HEK293T (cell line): ENCODE measurements around the gene SHANK1.

Source experiments
- BHLHE40 ChIP-seq: fragments of 450-650 bp; IDR thresholded peaks from 2 replicates; pipeline ENCODE4 v1.6.1; 2016; ENCODE audit warnings: mild to moderate bottlenecking, moderate library complexity, borderline replicate concordance
- FOXM1 ChIP-seq: fragments of 450-650 bp; IDR thresholded peaks from 2 replicates; pipeline ENCODE4 v1.6.1; 2017; ENCODE audit warnings: mild to moderate bottlenecking, borderline replicate concordance
- PKNOX1 ChIP-seq: fragments of 450-650 bp; IDR thresholded peaks from 2 replicates; pipeline ENCODE4 v1.6.1; 2016
- SP1 ChIP-seq: fragments of 450-650 bp; IDR thresholded peaks from 2 replicates; pipeline ENCODE4 v1.6.1; 2017
- SUZ12 ChIP-seq: fragments of 450-650 bp; IDR thresholded peaks from 2 replicates; pipeline ENCODE4 v1.6.1; 2016; ENCODE audit warnings: mild to moderate bottlenecking
- TARDBP ChIP-seq: fragments of 450-650 bp; IDR thresholded peaks from 2 replicates; pipeline ENCODE4 v1.6.1; 2016
- ZNF384 ChIP-seq: fragments of 450-650 bp; IDR thresholded peaks from 2 replicates; pipeline ENCODE4 v1.6.1; 2016

GRCh38 chr19:50693064-50693975, 26.3 kb downstream of the SHANK1 start:
- TF ChIP-seq SP1 (no peak), TARDBP (no peak), FOXM1 (no peak), SUZ12 (no peak), PKNOX1 (no peak), BHLHE40 (no peak), ZNF384 (no peak)
